IMR-90 (cell line): ENCODE measurements around the gene SHB. TPM values are rescaled to one million over a fixed set of nuclear protein-coding genes. Genes with fewer than 3 reads are reported as not detected.
A peak's percentile ranks its signal among the peaks of the same experiment; 100 is the strongest.

ENCODE experiments used
- ATAC-seq: fragments of 200-7000 bp; cut with Tn5 transposase; 2 replicates; pipeline ENCODE4 v1.9.1; 2020; ENCODE audit warnings: low read depth, mild to moderate bottlenecking, moderate library complexity
- BruUV-seq: library from RNA; stranded (reverse); fragments of 400-500 nt; replicated peaks from 2 replicates; lab custom pipeline; 2021; lab: Mats Ljungman, UMichigan
- CTCF ChIA-PET: fragments of 300-600 bp; formaldehyde crosslinking; extraction: SDS; loops from one replicate; lab custom pipeline; 2021; ENCODE audit warnings: antibody characterized with exemption; lab: Yijun Ruan, JAX
- POLR2A ChIA-PET: fragments of 300-600 bp; sonication (Branson Sonifier 250); formaldehyde crosslinking; loops from one replicate; lab custom pipeline; 2022; ENCODE audit warnings: antibody characterized with exemption; ENCODE audit not compliant: unreplicated experiment; lab: Charles Lee
- DNase-seq: peaks from one replicate; pipeline ENCODE4 v3.0.0; 2013
- H2AFZ ChIP-seq: replicated peaks from 2 replicates; pipeline ENCODE3; 2013; ENCODE audit warnings: low read length, mild to moderate bottlenecking; ENCODE audit not compliant: poor library complexity
- H2AK5ac ChIP-seq: 2 replicates; pipeline ENCODE4 v1.6.1; 2013; ENCODE audit warnings: low read depth, low read length, inconsistent platforms
- H2AK9ac ChIP-seq: replicated peaks from 2 replicates; pipeline ENCODE3; 2013; ENCODE audit warnings: mild to moderate bottlenecking, low read depth, low read length, moderate library complexity; ENCODE audit not compliant: poor library complexity
- H2BK120ac ChIP-seq: 2 replicates; pipeline ENCODE4 v1.6.1; 2013; ENCODE audit warnings: low read depth, low read length, inconsistent platforms
- H2BK15ac ChIP-seq: 3 replicates; pipeline ENCODE4 v1.6.1; 2013; ENCODE audit warnings: low read depth, low read length, inconsistent platforms
- H2BK20ac ChIP-seq: 2 replicates; pipeline ENCODE4 v1.6.1; 2013; ENCODE audit warnings: low read depth, mild to moderate bottlenecking, inconsistent platforms, low read length, moderate library complexity
- H2BK5ac ChIP-seq: 2 replicates; pipeline ENCODE4 v1.6.1; 2013; ENCODE audit warnings: mild to moderate bottlenecking, low read depth, low read length, inconsistent platforms; ENCODE audit not compliant: poor library complexity, severe bottlenecking
- H3K14ac ChIP-seq: replicated peaks from 2 replicates; pipeline ENCODE4 v1.6.1; 2013; ENCODE audit warnings: low read depth, low read length, inconsistent platforms
- H3K18ac ChIP-seq: 2 replicates; pipeline ENCODE4 v1.6.1; 2013; ENCODE audit warnings: low read depth, low read length, control low read depth
- H3K23ac ChIP-seq: 2 replicates; pipeline ENCODE4 v1.6.1; 2013; ENCODE audit warnings: low read depth, low read length, inconsistent platforms
- H3K27ac ChIP-seq: 2 replicates; pipeline ENCODE4 v1.5.1; 2013; ENCODE audit warnings: mild to moderate bottlenecking, control low read depth, low read length; ENCODE audit not compliant: insufficient read depth
- H3K27me3 ChIP-seq: 2 replicates; pipeline ENCODE4 v1.6.1; 2013; ENCODE audit warnings: low read length; ENCODE audit not compliant: control insufficient read depth, insufficient read depth
- H3K36me3 ChIP-seq: 2 replicates; pipeline ENCODE4 v1.6.1; 2013; ENCODE audit warnings: low read length, mixed read lengths; ENCODE audit not compliant: control insufficient read depth, insufficient read depth
- H3K4ac ChIP-seq: 2 replicates; pipeline ENCODE4 v1.6.1; 2013; ENCODE audit warnings: low read depth, low read length, inconsistent platforms
- H3K4me1 ChIP-seq: 2 replicates; pipeline ENCODE4 v1.6.1; 2013; ENCODE audit warnings: low read length, mixed read lengths; ENCODE audit not compliant: control insufficient read depth, insufficient read depth
- H3K4me2 ChIP-seq: 2 replicates; pipeline ENCODE4 v1.6.1; 2013; ENCODE audit warnings: low read depth, mild to moderate bottlenecking, control low read depth, low read length, moderate library complexity
- H3K4me3 ChIP-seq: 2 replicates; pipeline ENCODE4 v1.5.1; 2013; ENCODE audit warnings: low read depth, mild to moderate bottlenecking, control low read depth, low read length, moderate library complexity; ENCODE audit not compliant: insufficient read depth
- H3K56ac ChIP-seq: 2 replicates; pipeline ENCODE4 v1.6.1; 2013; ENCODE audit warnings: low read length, inconsistent platforms; ENCODE audit not compliant: insufficient read depth; ENCODE audit errors: extremely low read depth
- H3K79me1 ChIP-seq, 2 experiments: 2 replicates each; pipeline ENCODE4 v1.6.1; 2013; ENCODE audit warnings: low read length in 2 of 2, inconsistent platforms in 1 of 2, low read depth in 1 of 2
- H3K9ac ChIP-seq: 2 replicates; pipeline ENCODE4 v1.6.1; 2013; ENCODE audit warnings: low read depth, low read length, control low read depth
- H3K9me1 ChIP-seq: 2 replicates; pipeline ENCODE4 v1.6.1; 2013; ENCODE audit warnings: low read length, inconsistent platforms; ENCODE audit not compliant: insufficient read depth
- H3K9me3 ChIP-seq: 2 replicates; pipeline ENCODE4 v1.6.1; 2013; ENCODE audit warnings: low read length; ENCODE audit not compliant: control insufficient read depth, insufficient read depth
- H4K20me1 ChIP-seq: 2 replicates; pipeline ENCODE4 v1.6.1; 2013; ENCODE audit warnings: low read length, inconsistent platforms; ENCODE audit not compliant: insufficient read depth
- H4K5ac ChIP-seq: 2 replicates; pipeline ENCODE4 v1.6.1; 2013; ENCODE audit warnings: mild to moderate bottlenecking, low read depth, low read length, control low read depth
- H4K8ac ChIP-seq, 2 experiments: 2 replicates each; pipeline ENCODE4 v1.6.1; 2013; ENCODE audit warnings: low read depth in 2 of 2, low read length in 2 of 2, control low read depth in 1 of 2, inconsistent platforms in 1 of 2
- H4K91ac ChIP-seq: 2 replicates; pipeline ENCODE4 v1.6.1; 2013; ENCODE audit warnings: low read depth, low read length, inconsistent platforms; ENCODE audit not compliant: insufficient read depth
- CEBPB ChIP-seq: IDR thresholded peaks from 2 replicates; pipeline ENCODE4 v1.6.1; 2012; ENCODE audit warnings: low read depth, low read length, improper control_type of control experiment
- CTCF ChIP-seq: conservative IDR thresholded peaks from 2 replicates; pipeline ENCODE4 v1.5.1; 2012; ENCODE audit warnings: mild to moderate bottlenecking, low read depth, low read length, improper control_type of control experiment
- MAFK ChIP-seq: IDR thresholded peaks from 2 replicates; pipeline ENCODE4 v1.6.1; 2012; ENCODE audit warnings: low read depth, low read length, improper control_type of control experiment
- MXI1 ChIP-seq: IDR thresholded peaks from 2 replicates; pipeline ENCODE4 v1.6.1; 2012; ENCODE audit warnings: low read depth, mild to moderate bottlenecking, low read length, moderate library complexity, borderline replicate concordance
- RAD21 ChIP-seq: IDR thresholded peaks from 2 replicates; pipeline ENCODE4 v1.6.1; 2012; ENCODE audit warnings: low read length, improper control_type of control experiment
- SMC3 ChIP-seq: fragments of 150-350 bp; IDR thresholded peaks from 2 replicates; pipeline ENCODE4 v1.6.1; 2016; ENCODE audit warnings: low read depth, mild to moderate bottlenecking, antibody characterized with exemption, low read length, moderate library complexity
- WGBS, 2 experiments: methylation state at CpG; one replicate each; pipeline versions ENCODE4 v1.1.5 to v1.1.7; 2013; ENCODE audit warnings: missing lambda C conversion rate in 2 of 2; ENCODE audit not compliant: insufficient read length in 1 of 2; ENCODE audit errors: extremely low coverage in 2 of 2; 5-methylcytosine and 5-hydroxymethylcytosine counted together
- dilution Hi-C: fragments of 300-500 bp; cut with HindIII; formaldehyde crosslinking; loops from one replicate; pipeline ENCODE4 v1.14.3; 2018; ENCODE audit warnings: low sequenced_read_pairs; ENCODE audit not compliant: unreplicated experiment
- in situ Hi-C: fragments of 300-500 bp; cut with MboI; formaldehyde crosslinking; loops from 3 replicates; pipeline ENCODE4 v1.14.3; 2019; ENCODE audit warnings: low sequenced_read_pairs, inconsistent platforms, mixed read lengths
- intact Hi-C: fragments of 100-400 bp; cut with micrococcal nuclease; formaldehyde crosslinking; loops from 2 replicates; pipeline ENCODE4 v1.10.0; 2022
- polyA plus RNA-seq, 3 experiments: library from polyadenylated mRNA; depleted of rRNA; stranded (reverse); fragments of >200 nt; gene quantifications; 2 replicates each; pipeline ENCODE4 v1.2.3, GENCODE V29; 2012; ENCODE audit warnings: low replicate concordance in 1 of 3
- total RNA-seq: library from RNA; depleted of rRNA; stranded (reverse); fragments of >200 nt; gene quantifications from 2 replicates; pipeline ENCODE4 v1.2.3, GENCODE V29; 2012

The SHB gene
- total and polyA plus RNA-seq, 2 of the 4 experiments (the other 2 are of a cell fraction): 6.1 to 20.4 TPM

DNA sequence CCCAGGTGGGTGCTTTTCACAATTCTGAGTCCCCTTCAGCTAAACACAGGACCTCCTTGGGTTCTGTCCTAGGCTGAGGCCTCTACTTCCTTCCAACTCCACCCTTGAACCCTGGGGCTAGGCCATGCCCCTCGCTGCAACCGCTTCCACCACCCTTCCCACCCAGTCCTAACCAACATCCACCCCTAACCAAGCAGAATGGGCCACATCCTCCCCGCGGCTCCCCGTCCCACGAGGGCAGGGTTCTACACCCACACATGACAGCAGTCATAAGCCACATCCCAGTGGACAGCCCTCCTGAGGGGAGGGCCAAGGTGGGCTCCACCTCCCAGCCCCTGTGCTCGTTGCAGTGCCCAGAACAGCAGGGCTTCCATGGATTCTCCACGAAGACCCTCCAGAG is 65.8 kb downstream of the SHB start:
- 100% methylated on average over 1 of the region's 8 CpGs; no CpG with 5 or more reads in 1 of the 2 experiments for WGBS, 2 experiments
- ATAC-seq: no peak

More for the DNA sequence above, 65.8 kb downstream of the SHB start:
- no peak overlapping the region for H3K9ac ChIP-seq
- dilution Hi-C loops: no loop called here
- peaks cover 67% of the 10 kb centered on the region for H4K20me1 ChIP-seq
- H2BK20ac ChIP-seq: no peak overlapping the region
- peaks cover 20% of the 10 kb centered on the region for H3K36me3 ChIP-seq
- POLR2A ChIA-PET: no interaction called here
- no peak overlapping the region for H4K5ac ChIP-seq
- TF ChIP-seq MAFK (no peak), MXI1 (no peak), CEBPB (no peak), SMC3 (no peak), RAD21 (no peak), CTCF (no peak)
- CTCF ChIA-PET: no interaction called here
- H3K14ac ChIP-seq: no peak overlapping the region
- no peak overlapping the region for H2BK120ac ChIP-seq
- peak overlapping the region; percentile 35; the same call in 1 of the 2 replicates for H2AK5ac ChIP-seq
- no peak overlapping the region for H2BK15ac ChIP-seq
- H3K9me1 ChIP-seq: peaks cover 62% of the 10 kb centered on the region
- peak overlapping the region; percentile 15 for H2AFZ ChIP-seq
- H3K4me3 ChIP-seq: no peak overlapping the region
- no peak overlapping the region for H3K4me2 ChIP-seq
- H3K4me1 ChIP-seq: peaks cover 52% of the 10 kb centered on the region
- H3K23ac ChIP-seq: no peak overlapping the region
- no peak for DNase-seq
- intact Hi-C loops: no loop called here
- no peak overlapping the region for H4K91ac ChIP-seq
- no peak overlapping the region for H2BK5ac ChIP-seq
- in situ Hi-C loops: no loop called here
- no peak overlapping the region for H4K8ac ChIP-seq
- no peak overlapping the region for H3K4ac ChIP-seq
- H3K9me3 ChIP-seq: no peaks in the 10 kb centered on the region
- H2AK9ac ChIP-seq: peak overlapping the region; percentile 6
- H3K27ac ChIP-seq: no peak overlapping the region
- peaks cover 58 to 99% of the 10 kb centered on the region in 2 experiments for H3K79me1 ChIP-seq
- no TSS peak for BruUV-seq
- no peaks in the 10 kb centered on the region for H3K27me3 ChIP-seq
- no peak overlapping the region for H3K56ac ChIP-seq
- no peak overlapping the region for H3K18ac ChIP-seq
